Activated gamma-delta T cell (primary cell): ENCODE results near the gene ZNF414.
"Not testable (repeated sequence)": the region's sequence is repeated elsewhere in the genome, so short reads cannot be mapped to it uniquely, and the experiment has no call there.

Experiments
- DNase-seq: peaks from one replicate; lab custom pipeline; 2025; lab: John Stamatoyannopoulos, UW

ZNF414 gene

DNA sequence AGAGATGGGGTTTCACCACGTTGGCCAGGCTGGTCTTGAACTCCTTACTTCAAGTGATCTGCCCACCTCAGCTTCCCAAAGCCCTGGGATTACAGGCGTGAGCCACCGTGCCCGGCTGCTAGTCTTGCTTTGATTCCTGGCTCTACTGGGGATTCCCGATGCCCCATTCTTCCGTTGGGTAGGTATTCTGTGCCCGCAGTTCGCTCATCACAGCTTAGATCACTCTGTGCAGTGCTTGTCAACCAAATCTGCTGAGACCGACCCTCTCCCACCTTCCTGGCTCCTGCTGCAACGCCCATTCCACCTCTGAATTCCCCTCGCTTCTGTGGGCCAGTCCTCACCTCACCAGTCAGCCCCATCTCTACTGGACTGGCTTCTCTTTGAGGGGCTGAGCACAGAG, 4.6 kb upstream of the ZNF414 start:
- DNase-seq, result no peak

DNA sequence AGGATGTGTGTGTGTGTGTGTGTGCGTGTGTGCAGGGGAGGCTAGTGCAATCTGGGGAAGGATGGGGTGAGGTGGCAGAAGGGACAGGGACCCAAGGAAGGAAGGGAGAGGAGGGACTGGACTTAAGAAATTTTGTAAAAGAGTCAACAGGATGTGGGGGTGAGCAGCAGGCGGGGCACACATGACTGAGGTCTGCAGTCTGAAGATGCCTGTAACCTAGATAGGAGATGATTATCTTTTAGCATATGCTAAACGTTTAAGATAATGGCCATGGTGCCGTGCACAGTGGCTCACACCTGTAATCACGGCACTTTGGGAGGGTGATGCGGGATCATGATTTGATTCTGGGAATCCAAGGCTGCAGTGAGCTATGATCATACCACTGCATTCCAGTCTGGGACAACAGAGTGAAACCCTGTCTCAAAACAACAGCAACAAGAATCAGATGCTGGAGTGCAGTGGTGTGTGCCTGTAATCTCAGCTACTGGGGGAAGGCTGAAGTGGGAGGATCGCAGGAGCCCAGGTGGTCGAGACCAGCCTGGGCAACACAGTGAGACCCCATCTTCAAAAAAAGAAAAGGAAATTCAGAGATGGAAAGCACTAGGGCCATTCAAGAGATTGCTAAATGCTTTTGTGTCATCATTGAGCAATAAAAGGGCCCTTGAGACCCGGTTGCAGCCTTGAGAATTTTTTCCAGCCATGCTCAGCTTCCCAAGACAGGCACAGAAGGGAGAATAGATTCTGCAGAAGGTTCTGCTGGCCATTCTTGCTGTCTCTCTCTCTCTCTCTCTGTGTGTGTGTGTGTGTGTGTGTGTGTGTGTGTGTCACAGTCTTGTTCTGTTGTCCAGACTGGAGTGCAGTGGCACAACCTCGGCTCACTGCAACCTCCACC, 3.8 kb upstream of the ZNF414 start:
- DNase-seq, result no peak

DNA sequence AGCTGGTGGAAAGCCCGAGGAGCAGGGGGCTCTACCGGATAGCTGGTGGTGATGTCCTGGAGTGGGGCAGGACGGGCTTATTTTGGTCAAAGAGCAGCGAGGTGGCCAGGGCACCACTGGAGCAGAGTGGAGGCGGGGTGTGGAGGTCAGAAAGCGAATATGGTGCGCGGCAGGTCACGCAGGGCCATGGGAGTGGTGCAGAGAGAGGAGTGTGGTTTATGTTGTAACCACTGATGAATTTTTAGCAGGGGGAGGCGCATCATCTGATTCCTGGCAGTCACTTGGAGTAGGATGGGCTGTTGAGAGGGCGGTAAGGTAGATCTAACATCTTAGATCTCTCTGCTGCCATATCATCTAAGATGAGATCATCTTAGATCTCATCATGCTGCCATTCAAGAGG, 1.4 kb upstream of the ZNF414 start:
- no peak for DNase-seq

DNA sequence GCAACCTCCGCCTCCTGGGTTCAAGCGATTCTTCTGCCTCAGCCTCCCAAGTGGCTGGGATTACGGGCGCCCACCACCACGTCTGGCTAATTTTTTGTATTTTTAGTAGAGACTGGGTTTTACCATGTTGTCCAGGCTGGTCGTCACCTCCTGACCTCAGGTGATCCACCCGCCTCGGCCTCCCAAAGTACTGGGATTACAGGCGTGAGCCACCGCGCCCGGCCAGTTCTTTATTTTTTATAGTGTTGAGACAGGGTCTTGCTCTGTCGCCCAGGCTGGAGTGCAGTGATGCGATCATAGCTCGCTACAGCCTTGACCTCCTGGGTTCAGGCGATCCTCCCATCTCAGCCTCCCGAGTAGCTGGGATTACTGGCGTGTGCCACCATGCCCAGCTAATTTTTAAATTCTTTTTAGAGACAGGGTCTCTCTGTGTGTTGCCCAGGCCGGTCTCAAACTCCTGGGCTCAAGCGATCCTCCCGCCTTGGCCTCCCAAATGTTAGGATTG, 590 bp upstream of the ZNF414 start:
- DNase-seq, result not testable (repeated sequence)

DNA sequence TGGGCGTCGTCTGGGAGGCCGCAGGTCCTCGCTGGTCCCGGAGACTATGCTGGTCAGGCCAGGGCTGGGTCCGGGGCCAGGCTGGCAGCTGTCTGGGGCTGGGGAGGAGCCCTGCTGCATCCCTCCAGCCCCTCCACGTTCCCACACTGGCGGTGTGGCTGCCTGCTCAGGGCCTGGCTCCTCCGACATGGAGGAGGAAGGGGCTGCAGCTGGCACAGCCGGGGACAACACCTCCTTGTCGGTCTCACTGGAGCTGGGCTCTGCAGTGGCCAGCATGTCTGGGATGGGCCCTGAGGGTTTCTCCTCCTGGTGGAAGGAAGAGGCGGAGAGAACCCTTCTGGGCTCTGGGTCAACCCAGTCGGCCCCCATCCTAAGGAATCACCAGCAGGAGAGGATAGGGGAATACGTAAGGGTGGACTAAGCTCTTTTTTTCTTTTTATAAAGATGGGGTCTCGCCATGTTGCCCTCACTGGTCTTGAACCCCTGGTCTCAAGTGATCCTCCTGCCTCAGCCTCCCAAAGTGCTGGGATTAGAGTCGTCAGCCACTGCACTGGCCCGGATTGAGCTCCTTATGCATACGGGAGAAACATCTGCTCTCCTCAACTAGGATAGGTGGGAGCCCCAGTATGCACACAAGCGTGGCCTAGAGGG, 806 bp downstream of the ZNF414 start:
- DNase-seq, result no peak

DNA sequence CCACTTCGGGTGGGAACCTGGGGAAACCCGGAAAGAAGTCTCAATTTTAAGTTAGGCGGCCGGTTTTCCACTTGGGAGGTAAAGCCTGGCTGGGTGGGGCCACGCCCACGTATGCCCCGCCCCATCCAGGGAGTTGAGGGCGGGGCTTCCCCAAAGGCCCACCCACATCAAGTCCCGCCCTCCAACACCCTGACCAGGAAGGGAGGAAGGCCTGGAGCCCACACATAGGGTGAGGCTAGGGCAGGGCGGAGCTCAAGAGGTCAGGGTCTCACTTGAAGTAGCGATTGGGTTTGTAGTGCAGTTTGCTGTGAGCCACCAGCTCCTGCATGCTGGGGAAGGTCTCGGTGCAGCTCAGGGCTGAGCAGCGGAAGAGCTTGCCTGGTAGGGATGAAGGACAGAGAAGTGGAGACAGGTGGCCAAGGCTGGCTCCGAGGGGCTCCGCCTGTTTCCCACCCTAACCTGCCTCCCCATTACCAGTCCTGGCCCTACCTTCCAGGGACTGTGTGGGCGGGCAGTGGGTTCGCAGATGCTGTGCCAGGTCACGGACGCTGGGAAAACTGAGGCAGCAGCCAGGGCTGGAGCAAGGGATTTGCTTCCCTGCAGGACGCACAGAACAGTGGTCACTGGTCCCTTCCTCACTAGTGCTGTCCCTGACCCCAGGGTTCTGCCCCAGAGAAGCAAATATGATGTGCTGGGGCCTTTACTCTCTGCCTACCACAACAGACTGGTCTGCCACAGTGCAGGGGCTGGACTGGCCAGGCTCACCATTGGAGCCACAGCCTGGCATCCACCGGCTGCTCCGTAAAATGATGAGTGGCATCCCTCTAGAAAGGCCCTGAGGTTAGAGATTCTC, 1.6 kb downstream of the ZNF414 start:
- DNase-seq, result no peak

DNA sequence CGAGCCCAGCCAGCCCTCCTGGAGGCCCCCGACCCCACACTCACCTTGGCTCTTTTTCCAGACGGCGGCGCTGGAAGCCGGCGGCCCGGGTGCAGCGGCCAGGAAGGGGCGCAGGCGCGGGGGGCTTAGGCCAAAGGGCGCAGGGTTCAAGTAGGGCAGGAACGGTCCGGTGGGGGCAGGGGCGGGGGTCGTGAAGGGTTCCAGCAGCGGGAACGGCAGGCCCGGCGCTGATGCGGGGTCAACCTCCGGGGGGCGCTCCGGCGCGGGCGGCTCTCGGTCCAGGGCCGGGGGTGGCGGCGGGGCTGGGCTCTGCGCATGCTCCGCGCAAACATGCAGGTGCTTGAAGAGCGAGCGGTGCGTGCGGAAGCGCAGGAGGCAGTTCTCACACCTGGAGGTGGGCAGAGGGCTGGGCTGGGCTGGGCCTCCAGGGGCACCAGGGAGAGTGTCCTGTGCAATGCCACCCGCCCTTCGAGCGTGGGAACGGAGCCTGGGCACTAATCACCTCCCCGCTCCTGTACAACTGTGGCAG, 2.3 kb downstream of the ZNF414 start:
- DNase-seq, result no peak

DNA sequence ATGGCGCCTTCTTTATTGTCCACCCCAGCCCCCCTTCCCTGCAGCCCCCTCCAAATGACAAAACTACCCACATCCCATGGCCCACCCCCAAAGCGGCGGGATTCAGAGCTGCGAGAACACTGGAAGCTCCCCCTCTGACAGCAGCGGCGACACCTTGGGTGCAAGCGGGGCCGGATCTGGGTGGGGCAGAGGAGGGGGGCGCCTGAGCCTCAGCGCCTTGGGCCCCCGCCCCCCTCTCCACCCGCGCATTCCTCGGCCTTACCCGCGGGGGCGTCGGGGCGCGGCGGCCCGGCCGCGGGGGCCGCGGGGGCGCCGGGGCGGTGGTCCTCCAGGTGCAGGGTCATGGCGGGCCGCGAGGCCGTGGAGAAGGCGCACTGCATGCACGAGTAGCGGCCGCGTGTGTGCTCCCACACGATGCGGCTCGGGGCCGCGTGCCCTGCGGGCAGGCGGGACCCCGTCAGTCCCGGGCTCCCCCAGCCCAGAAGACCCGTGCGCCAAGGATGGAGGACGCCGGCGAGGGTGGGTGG, 3.3 kb downstream of the ZNF414 start:
- no peak for DNase-seq

DNA sequence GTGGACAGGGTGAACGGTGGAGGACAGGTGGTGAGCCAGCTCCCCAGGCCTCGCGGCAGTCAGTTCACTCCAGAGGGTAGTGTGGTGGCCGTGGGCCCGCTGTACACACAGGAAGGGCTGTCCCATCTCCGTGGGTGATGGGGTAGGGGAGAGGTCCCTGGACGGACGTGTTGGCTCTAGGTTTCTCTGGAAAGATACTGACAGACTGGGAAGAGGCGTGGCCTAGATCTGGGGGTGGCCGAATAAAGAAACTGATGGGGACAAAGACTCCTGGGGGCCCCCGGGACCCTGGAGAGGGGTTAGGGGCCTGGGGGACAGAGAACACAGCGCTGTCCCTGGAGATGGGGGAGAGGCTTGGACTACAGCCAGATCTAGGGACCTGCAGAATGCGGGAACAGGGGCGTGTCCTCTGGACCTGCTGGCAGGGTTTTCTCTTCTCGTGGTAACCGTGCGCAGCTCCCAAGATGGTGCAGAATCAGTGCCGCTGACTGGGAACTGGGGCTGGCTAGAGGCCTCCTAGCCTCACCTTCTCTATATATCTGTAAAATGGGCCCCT, 7.5 kb downstream of the ZNF414 start:
- no peak for DNase-seq

DNA sequence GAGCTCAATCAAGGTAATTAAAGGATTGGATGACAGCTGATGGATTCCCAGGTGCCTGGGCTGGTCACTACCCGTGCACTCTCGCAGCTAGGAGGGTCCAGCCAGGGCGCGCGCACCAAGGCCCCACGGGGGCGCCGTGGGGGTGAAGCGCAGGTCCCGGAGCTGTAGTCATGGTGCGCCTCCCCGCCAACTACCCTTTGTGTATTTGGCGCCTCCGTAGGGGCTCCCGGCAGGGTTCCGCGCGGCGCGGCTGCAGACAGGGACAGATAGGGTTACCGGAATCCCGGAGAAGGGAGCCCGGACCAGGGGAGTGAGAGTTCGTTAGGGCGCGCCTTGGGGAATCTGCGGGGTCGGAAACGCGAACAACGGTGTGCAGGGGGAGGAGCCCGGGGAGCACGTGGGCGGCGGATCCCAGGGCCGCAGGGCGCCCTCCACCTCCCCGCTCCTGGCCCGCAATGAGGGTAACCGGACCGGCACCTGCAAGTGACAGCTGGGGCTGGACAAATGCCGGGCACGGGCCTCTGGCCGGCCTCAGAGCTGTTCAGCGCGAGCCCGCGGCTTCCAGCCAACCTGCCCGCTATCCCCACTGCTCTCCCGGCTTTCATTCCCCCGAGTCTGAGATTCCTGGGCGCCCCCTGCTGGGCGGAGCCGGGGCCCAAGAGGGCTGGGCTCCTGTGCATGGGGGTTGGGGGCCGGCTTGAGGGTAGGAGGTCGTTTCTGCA, 8.1 kb downstream of the ZNF414 start:
- DNase-seq, result peak; percentile 38

DNA sequence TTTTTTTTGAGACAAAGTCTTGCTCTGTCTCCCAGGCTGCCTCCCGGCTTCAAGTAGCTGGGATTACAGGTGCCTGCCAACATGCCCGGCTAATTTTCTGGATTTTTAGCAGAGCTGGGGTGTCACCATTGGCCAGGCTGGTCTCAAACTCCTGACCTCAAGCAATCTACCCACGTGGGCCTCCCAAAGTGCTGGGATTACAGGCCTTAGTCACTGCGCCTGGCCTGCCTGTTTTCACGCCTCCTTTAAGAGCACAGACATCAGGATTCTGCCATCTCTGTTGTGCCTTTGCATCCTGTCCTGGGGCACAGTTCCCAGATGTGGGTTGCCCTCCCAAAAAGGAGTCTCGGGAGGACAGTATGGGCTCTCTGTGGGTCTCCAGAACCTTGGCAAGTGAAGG, 9.0 kb downstream of the ZNF414 start:
- no peak for DNase-seq

DNA sequence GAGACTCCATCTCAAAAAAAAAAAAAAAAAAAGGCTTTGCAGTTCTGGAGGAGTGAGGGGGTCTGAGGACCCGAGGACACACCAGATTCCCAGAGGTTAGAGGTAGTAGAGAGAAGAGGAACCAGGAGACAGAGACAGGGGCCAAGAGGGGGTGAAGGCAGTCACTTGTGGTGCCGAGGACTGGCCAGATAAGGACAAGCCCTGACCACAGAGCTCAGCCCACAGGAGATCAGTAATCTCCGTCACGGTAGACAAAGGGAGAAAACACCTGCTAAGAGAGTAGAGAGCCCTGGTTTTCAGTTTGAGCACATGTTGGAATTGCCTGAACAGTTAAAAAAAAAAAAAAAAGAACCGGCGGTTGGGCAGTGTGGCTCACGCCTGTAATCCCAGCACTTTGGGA, 9.8 kb downstream of the ZNF414 start:
- DNase-seq, result no peak

DNA sequence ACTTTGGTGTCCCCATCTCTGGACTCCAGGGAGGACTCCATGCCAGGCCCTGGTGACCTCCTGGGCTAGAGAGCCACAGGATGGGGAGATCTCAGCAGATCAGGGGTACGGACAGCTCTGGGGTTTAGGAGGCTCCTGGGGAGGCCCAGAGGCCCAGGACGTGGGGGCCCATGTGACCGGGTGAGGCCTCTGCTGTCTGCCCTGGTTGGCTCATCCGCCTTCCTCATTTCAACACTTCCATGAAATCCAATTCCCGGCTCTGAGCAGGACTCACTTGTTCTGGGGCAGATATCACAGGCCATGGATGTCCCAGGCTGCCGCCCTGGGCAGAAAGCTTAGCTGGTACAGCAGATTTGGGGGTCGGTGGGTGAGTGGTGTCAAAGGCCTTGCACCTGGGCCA, 10.5 kb downstream of the ZNF414 start:
- no peak for DNase-seq

DNA sequence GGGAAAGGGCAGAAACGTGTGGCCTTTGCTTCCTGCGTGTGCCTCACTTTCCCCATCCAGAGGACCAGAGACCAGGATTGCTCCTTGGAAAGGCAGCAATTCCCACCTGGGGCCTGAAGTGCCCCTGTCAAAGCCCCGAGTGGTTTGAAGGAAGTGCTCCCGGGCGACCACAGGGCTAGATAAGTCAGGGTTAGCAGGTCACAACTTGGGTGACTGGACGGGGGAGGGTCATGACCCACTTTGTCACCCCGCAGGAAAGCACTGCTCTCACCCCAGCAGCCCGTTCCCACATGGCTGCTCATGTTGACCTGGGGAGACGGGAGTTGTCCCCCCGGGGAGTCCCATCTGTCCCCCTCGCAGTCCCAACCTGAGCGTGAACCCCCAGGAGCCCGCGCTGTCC, 12.0 kb downstream of the ZNF414 start:
- DNase-seq, result no peak

DNA sequence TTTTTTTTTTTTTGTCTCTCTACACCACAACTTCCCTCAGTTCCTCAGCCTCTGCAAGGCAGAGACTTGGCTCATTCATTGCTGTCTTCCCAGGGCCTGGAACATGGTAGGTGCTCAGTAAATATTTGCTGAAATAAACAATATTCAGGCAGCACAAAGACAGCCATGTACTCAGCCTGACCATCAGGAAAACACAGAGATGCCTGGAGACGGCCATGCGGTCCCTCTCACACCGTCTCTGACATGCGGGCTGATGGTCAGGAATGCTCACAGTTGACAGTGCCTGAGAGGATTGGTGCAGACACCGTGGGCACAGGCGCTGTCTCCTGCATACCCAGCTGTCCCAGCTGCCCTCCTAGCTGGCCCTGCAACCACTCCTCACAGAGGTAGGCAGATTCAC, 12.5 kb downstream of the ZNF414 start:
- DNase-seq, result no peak

DNA sequence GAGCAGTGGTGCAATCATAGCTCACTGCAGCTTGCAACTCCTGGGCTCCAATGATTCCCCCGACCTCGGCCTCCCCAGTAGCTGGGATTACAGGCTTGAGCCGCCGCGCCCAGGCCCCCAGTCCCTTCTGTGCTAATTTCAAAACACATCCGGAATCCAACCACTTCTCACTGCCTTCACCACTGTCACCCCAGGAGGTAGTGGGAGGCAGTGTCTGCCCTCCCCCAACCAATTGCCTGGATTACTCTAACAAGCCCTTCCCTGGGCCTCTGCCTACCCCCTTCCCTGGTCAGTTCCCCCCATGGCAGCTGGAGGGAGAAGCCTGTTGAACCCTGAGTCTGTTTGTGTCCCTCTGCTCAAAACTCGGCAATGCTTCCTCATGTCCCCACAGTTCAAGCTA, 13.8 kb downstream of the ZNF414 start:
- no peak for DNase-seq

DNA sequence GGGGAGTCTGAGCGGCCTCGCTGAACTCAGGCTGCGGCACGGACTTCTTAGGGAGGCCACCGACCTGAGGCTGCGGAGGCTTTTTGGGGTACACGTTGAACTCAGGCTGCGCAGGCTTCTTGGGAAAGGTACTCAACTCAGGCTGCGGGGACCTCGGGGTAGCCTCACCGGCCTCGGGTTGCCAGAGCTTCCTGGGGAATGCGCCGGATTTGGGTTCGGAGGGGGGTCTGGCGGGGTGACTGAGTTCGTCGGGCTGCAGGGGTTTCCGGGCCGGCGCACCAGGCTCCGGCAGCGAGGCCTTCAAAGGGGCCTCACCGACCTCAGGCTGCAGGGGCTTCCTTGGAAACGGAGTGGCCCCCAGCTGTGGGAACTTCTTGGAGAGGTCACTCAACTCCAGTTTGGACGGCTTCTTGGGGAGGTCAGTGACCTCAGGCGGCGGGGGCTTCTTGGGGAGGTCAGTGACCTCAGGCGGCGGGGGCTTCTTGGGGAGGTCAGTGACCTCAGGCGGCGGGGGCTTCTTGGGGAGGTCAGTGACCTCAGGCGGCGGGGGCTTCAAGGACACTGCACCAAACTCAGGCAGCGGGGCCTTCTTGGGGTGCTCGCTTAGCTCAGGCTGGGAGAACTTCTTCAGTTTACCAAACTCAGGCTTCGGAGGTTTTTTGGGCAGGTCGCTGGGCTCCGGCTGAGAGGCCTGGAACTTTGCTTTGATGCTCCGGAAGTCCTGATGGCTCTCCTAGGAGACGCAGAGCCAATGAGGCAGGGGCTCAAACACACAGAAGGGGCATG, 14.7 kb downstream of the ZNF414 start:
- DNase-seq, result no peak

DNA sequence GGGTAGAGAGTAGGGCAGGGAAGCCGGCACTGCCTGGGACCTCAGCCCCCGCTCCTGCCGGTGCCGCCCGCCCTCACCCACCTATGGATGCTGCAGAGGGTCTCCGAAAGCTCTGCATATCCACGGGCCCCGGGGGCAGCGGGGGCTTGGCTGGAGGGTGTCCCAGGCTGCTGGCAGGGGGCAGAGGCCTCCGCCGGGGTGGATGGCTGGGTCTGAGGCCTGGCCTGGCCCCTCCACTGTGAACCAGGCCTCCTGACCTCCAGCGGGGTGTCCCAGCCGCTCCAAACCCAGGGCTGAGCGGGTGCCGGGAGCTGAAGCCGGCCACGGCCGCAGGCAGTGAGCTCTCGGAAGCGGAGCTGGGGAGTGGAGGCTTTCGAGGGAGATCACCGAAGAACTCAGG, 15.7 kb downstream of the ZNF414 start:
- no peak for DNase-seq

DNA sequence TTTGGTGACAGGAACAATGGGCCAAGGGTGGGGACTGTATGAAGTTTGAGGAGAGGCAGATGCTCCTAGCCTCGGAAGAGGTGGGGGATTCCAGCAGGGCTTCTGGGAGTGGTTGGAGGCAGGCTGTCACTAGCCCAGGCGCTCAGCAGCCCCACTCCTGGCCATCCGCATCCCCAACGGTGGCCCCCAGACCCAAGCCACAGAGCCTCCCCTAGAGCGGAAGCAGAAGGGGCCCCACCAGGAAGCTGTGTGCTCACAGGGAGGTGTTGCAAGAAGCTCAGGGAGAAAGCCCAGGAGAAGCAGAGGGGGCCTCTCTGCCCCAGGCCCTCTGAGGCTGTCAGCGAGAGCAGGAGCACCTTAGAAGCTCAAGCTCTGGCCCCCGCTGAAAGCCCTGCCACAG, 19.8 kb downstream of the ZNF414 start:
- no peak for DNase-seq

DNA sequence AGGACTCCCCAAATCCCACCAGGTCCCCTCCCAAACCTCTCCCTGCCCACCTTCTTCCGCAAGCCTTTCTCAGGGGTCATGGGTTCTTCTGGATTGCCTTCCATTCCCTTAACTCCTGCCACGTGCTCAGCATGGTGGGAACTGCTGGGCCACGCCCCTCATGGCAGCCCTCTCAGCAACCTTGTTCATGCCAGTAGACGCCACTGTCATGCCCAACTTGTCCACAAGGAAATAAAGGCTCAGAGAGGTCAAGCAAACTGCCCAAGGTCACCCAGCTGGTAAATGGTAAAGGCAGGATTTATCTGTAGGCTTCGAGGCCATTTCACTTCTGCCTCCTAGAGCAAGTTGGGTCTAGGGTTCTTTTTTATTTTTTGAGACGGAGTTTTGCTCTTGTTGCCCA, 22.4 kb downstream of the ZNF414 start:
- DNase-seq, result no peak
